ENCODE data around the gene ARL8A.

ARL8A gene

GRCh38 chr1:202144402-202145067, at the start of gene ARL8A:
TSS of gene ARL8A (minus strand) at chr1:202144737. CDS start at chr1:202144572, 165 bp downstream.
- peak; percentile 67 for DNase-seq
- Histone ChIP-seq H3K9me3 (replicated peaks; ENCODE audit: insufficient read depth, low read length) (no peaks in the 10 kb centered on the region), H3K4me3 (ENCODE audit: low read length) (peak within 1 kb of the TSS; percentile 89), H3K36me3 (replicated peaks; ENCODE audit: insufficient read depth, low read length) (no peaks in the 10 kb centered on the region), H3K27ac (ENCODE audit: low read length) (peak within 1 kb of the TSS; percentile 5; the same call in 1 of the 2 replicates), H3K4me2 (ENCODE audit: low read depth, low read length) (peak within 1 kb of the TSS; percentile 95), H3K9me2 (replicated peaks; ENCODE audit: insufficient read depth, low read length) (no peaks in the 10 kb centered on the region), H3K27me3 (replicated peaks; ENCODE audit: insufficient read depth, low read length) (no peaks in the 10 kb centered on the region), H3K9ac (ENCODE audit: low read length) (peak within 1 kb of the TSS; percentile 87), H3F3A (ENCODE audit: insufficient read depth, low read length) (peaks cover 11% of the 10 kb centered on the region), H4K20me1 (ENCODE audit: insufficient read depth, low read length) (0 out of 2 replicates have a peak, but pooled peaks cover 8% of the 10 kb centered on the region), H3K4me1 (ENCODE audit: low read length) (peaks cover 7% of the 10 kb centered on the region), H2AFZ (ENCODE audit: low read length) (peak within 1 kb of the TSS; percentile 91), H3K79me2 (ENCODE audit: low read length) (peaks cover 44% of the 10 kb centered on the region)
- no peak for TF ChIP-seq EZH2 (optimal IDR thresholded peaks at IDR 0.05; ENCODE audit: low read depth, low read length)
- TF ChIP-seq EZH2phosphoT487 (IDR thresholded peaks at IDR 0.05; ENCODE audit: low read length), result no peak
- no peak for TF ChIP-seq CTCF (IDR thresholded peaks at IDR 0.05; ENCODE audit: low read length)

- no peaks in the 10 kb centered on the region for H3K9me3 ChIP-seq (replicated peaks; ENCODE audit: insufficient read depth, low read length)
- H2AFZ ChIP-seq (ENCODE audit: low read length), result no peak overlapping the region
- DNase-seq, result no peak
- H3K4me3 ChIP-seq (ENCODE audit: low read length), result no peak overlapping the region
- no peak overlapping the region for H3K9ac ChIP-seq (ENCODE audit: low read length)
- H3K79me2 ChIP-seq (ENCODE audit: low read length), result no peaks in the 10 kb centered on the region
- no peaks in the 10 kb centered on the region for H3K36me3 ChIP-seq (replicated peaks; ENCODE audit: insufficient read depth, low read length)
- H3K4me2 ChIP-seq (ENCODE audit: low read depth, low read length), result no peak overlapping the region
- peaks cover 69% of the 10 kb centered on the region for H3K27me3 ChIP-seq (replicated peaks; ENCODE audit: insufficient read depth, low read length)
- no peak overlapping the region for H3K27ac ChIP-seq (ENCODE audit: low read length)
- no peaks in the 10 kb centered on the region for H3K9me2 ChIP-seq (replicated peaks; ENCODE audit: insufficient read depth, low read length)
- TF ChIP-seq EZH2phosphoT487 (IDR thresholded peaks at IDR 0.05; ENCODE audit: low read length), result no peak
- TF ChIP-seq EZH2 (optimal IDR thresholded peaks at IDR 0.05; ENCODE audit: low read depth, low read length), result no peak
- no peak for TF ChIP-seq CTCF (IDR thresholded peaks at IDR 0.05; ENCODE audit: low read length)
- no peaks in the 10 kb centered on the region for H4K20me1 ChIP-seq (ENCODE audit: insufficient read depth, low read length)
- no peaks in the 10 kb centered on the region for H3K4me1 ChIP-seq (ENCODE audit: low read length)
- H3F3A ChIP-seq (ENCODE audit: insufficient read depth, low read length), result no peaks in the 10 kb centered on the region
Observed at GRCh38 chr1:202194328-202194648, 49.8 kb upstream of the ARL8A start.

GRCh38 chr1:202193614-202194327, 49.2 kb upstream of the ARL8A start, which contains the start of gene LGR6:
TSS of gene LGR6 (plus strand) at chr1:202193799. CDS start at chr1:202193990, 191 bp downstream.
- H3K4me2 ChIP-seq (ENCODE audit: low read depth, low read length), result peak within 1 kb of the TSS; percentile 32; the same call in 1 of the 2 replicates
- H2AFZ ChIP-seq (ENCODE audit: low read length), result no peak within 1 kb of the TSS
- H3K4me3 ChIP-seq (ENCODE audit: low read length), result no peak within 1 kb of the TSS
- no peaks in the 10 kb centered on the region for H3K4me1 ChIP-seq (ENCODE audit: low read length)
- no peak for DNase-seq
- no peaks in the 10 kb centered on the region for H3K9me3 ChIP-seq (replicated peaks; ENCODE audit: insufficient read depth, low read length)
- H3K27me3 ChIP-seq (replicated peaks; ENCODE audit: insufficient read depth, low read length), result peaks cover 69% of the 10 kb centered on the region
- no peak for TF ChIP-seq EZH2 (optimal IDR thresholded peaks at IDR 0.05; ENCODE audit: low read depth, low read length)
- TF ChIP-seq EZH2phosphoT487 (IDR thresholded peaks at IDR 0.05; ENCODE audit: low read length), result no peak
- no peak for TF ChIP-seq CTCF (IDR thresholded peaks at IDR 0.05; ENCODE audit: low read length)
- H3K27ac ChIP-seq (ENCODE audit: low read length), result no peak within 1 kb of the TSS
- no peak within 1 kb of the TSS for H3K9ac ChIP-seq (ENCODE audit: low read length)
- no peaks in the 10 kb centered on the region for H3K36me3 ChIP-seq (replicated peaks; ENCODE audit: insufficient read depth, low read length)
- no peaks in the 10 kb centered on the region for H3K79me2 ChIP-seq (ENCODE audit: low read length)
- no peaks in the 10 kb centered on the region for H4K20me1 ChIP-seq (ENCODE audit: insufficient read depth, low read length)
- no peaks in the 10 kb centered on the region for H3F3A ChIP-seq (ENCODE audit: insufficient read depth, low read length)
- no peaks in the 10 kb centered on the region for H3K9me2 ChIP-seq (replicated peaks; ENCODE audit: insufficient read depth, low read length)
